GM13976 (cell line): ENCODE results near the gene ING5.

Experiments
- DNase-seq: peaks from one replicate; pipeline ENCODE4 v3.0.0; 2012; ENCODE audit warnings: low spot score
- CTCF ChIP-seq: IDR thresholded peaks from 2 replicates; pipeline ENCODE4 v1.5.1; 2012; ENCODE audit warnings: borderline replicate concordance, mild to moderate bottlenecking; ENCODE audit not compliant: insufficient read depth; ENCODE audit errors: extremely low read depth, missing control alignments, control extremely low read depth
- in situ Hi-C: fragments of 300-500 bp; cut with MboI; formaldehyde crosslinking; loops from one replicate; pipeline ENCODE4 v1.12.0; 2022; ENCODE audit warnings: low sequenced_read_pairs, mixed read lengths, inconsistent platforms; ENCODE audit not compliant: unreplicated experiment

ING5 gene

DNA sequence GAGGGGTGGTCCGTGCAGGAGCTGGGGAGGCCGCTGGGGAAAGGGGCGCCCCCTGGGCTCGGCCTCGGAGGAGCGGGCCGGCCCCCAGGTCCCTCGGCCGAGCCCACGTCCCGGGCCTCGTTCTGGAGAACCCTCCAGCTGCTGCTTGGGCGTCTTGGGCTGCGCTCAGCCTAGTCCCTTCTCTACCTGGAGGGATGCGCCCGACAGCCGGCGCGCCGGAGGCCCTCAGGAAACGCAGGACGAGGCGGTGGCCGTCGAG lies 32.3 kb downstream of the ING5 start:
- DNase-seq: no peak
- in situ Hi-C loops: loop anchor here (10.0 kb wide), 1 partner anchor 141 kb away; no protein-coding TSS in a partner anchor
- no peak for TF ChIP-seq CTCF

- in situ Hi-C loops: loop anchor here (10.0 kb wide), 1 partner anchor 140 kb away; no protein-coding TSS in a partner anchor
- no peak for TF ChIP-seq CTCF
- DNase-seq: peak; percentile 98
These were observed 32.8 kb downstream of the ING5 start, which contains the start of gene D2HGDH for GRCh38 chr2:241734467-241735208. Gene D2HGDH (plus strand): TSS chr2:241734630. CDS start chr2:241735225, 595 bp downstream.

- in situ Hi-C loops: loop anchor here (10.0 kb wide), 1 partner anchor 139 kb away; no protein-coding TSS in a partner anchor
- DNase-seq: no peak
These were observed 34.3 kb downstream of the ING5 start for GRCh38 chr2:241736111-241736510.

GRCh38 chr2:241738040-241738686 lies 36.3 kb downstream of the ING5 start:
- in situ Hi-C loops: loop anchor here (10.0 kb wide), 1 partner anchor 137 kb away; no protein-coding TSS in a partner anchor
- no peak for DNase-seq
- TF ChIP-seq CTCF: no peak

More at GRCh38 chr2:241736111-241736510, 34.3 kb downstream of the ING5 start:
- no peak for TF ChIP-seq CTCF

DNA sequence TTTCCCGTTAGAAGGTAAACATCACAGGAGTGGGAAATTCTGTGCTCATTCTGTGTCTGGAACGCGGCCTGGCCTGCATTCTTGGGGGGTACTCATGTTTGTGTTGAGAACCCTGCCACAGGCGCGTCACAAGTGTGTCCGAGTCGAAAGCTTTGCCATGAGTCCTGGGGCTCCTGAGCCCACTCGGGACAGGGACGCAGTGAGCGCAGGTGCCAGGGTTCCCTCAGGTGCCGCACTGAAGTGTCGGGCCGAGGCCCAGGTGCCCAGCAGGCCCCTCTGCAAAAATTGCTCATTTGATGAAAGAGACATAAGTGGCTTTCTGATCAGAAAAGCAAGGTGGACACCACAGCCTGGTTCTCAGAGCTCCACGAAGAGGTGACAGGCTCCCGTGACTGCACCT lies 37.3 kb downstream of the ING5 start:
- DNase-seq: no peak
- in situ Hi-C loops: loop anchor here (10.0 kb wide), 1 partner anchor 136 kb away; no protein-coding TSS in a partner anchor
- no peak for TF ChIP-seq CTCF

DNA sequence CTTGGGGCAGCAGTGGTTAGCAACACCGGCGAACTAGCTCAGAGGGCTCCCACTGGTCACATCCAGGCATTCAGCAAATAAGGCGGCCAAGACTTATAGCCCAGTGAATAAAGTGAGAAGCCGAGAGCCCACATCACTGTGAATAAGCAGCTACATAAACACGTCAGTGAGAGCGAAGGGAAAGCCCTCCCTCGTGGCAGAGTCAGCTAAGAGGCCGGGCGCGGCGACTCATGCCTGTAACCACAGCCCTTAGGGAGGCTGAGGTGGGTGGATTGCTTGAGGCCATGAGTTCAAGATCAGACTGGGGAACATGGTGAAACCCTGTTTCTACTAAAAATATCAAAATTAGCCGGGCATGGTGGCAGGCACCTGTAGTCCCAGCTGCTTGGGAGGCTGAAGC lies 37.8 kb downstream of the ING5 start:
- in situ Hi-C loops: loop anchor here (10.0 kb wide), 1 partner anchor 135 kb away; no protein-coding TSS in a partner anchor
- DNase-seq: no peak
- no peak for TF ChIP-seq CTCF
